Activated naive CD8-positive, alpha-beta T cell (primary cell): ENCODE results near the gene ZNF579.

Experiments
- H3K27ac Mint-ChIP-seq: one replicate; pipeline ENCODE4 v1.8.0; 2021; ENCODE audit warnings: mixed read lengths
- H3K27me3 Mint-ChIP-seq: one replicate; pipeline ENCODE4 v1.8.0; 2021; ENCODE audit warnings: mixed read lengths
- H3K36me3 Mint-ChIP-seq: one replicate; pipeline ENCODE4 v1.8.0; 2021; ENCODE audit warnings: mixed read lengths
- H3K4me1 Mint-ChIP-seq: one replicate; pipeline ENCODE4 v1.8.0; 2021; ENCODE audit warnings: low read depth, mixed read lengths
- H3K4me3 Mint-ChIP-seq: one replicate; pipeline ENCODE4 v1.8.0; 2021; ENCODE audit warnings: mild to moderate bottlenecking, mixed read lengths
- H3K9me3 Mint-ChIP-seq: one replicate; pipeline ENCODE4 v1.8.0; 2021; ENCODE audit warnings: low read depth, mixed read lengths

Gene ZNF579

GRCh38 chr19:55549500-55550320 lies 30.9 kb downstream of the ZNF579 start:
- peaks cover 4% of the 10 kb centered on the region for H3K27me3 Mint-ChIP-seq
- no peaks in the 10 kb centered on the region for H3K36me3 Mint-ChIP-seq
- no peaks in the 10 kb centered on the region for H3K9me3 Mint-ChIP-seq
- H3K4me1 Mint-ChIP-seq, result no peaks in the 10 kb centered on the region
- H3K27ac Mint-ChIP-seq, result no peak overlapping the region
- no peak overlapping the region for H3K4me3 Mint-ChIP-seq

- H3K4me3 Mint-ChIP-seq, result no peak overlapping the region
- no peaks in the 10 kb centered on the region for H3K36me3 Mint-ChIP-seq
- no peaks in the 10 kb centered on the region for H3K9me3 Mint-ChIP-seq
- H3K27ac Mint-ChIP-seq, result no peak overlapping the region
- H3K27me3 Mint-ChIP-seq, result peaks cover 7% of the 10 kb centered on the region
- H3K4me1 Mint-ChIP-seq, result no peaks in the 10 kb centered on the region
Measured at GRCh38 chr19:55546822-55547614, 33.6 kb downstream of the ZNF579 start.

GRCh38 chr19:55546011-55546410 lies 34.6 kb downstream of the ZNF579 start:
- H3K4me3 Mint-ChIP-seq, result no peak overlapping the region
- H3K9me3 Mint-ChIP-seq, result no peaks in the 10 kb centered on the region
- H3K36me3 Mint-ChIP-seq, result no peaks in the 10 kb centered on the region
- no peaks in the 10 kb centered on the region for H3K4me1 Mint-ChIP-seq
- H3K27ac Mint-ChIP-seq, result no peak overlapping the region
- peaks cover 10% of the 10 kb centered on the region for H3K27me3 Mint-ChIP-seq

- Mint-ChIP-seq H3K36me3 (no peaks in the 10 kb centered on the region), H3K27ac (no peak within 1 kb of the TSS), H3K27me3 (peaks cover 10% of the 10 kb centered on the region), H3K9me3 (no peaks in the 10 kb centered on the region), H3K4me1 (no peaks in the 10 kb centered on the region), H3K4me3 (no peak within 1 kb of the TSS)
Measured at GRCh38 chr19:55545443-55545842, 35.2 kb downstream of the ZNF579 start, which contains the start of gene SBK3. Gene SBK3 (minus strand): TSS chr19:55545543. CDS start chr19:55545543, 0 bp downstream.

- no peak overlapping the region for H3K27ac Mint-ChIP-seq
- no peaks in the 10 kb centered on the region for H3K9me3 Mint-ChIP-seq
- H3K4me1 Mint-ChIP-seq, result no peaks in the 10 kb centered on the region
- peaks cover 10% of the 10 kb centered on the region for H3K27me3 Mint-ChIP-seq
- no peak overlapping the region for H3K4me3 Mint-ChIP-seq
- no peaks in the 10 kb centered on the region for H3K36me3 Mint-ChIP-seq
Measured at GRCh38 chr19:55544776-55545439, 35.7 kb downstream of the ZNF579 start.

- no peaks in the 10 kb centered on the region for H3K9me3 Mint-ChIP-seq
- no peak overlapping the region for H3K4me3 Mint-ChIP-seq
- H3K4me1 Mint-ChIP-seq, result no peaks in the 10 kb centered on the region
- H3K27me3 Mint-ChIP-seq, result peaks cover 10% of the 10 kb centered on the region
- no peaks in the 10 kb centered on the region for H3K36me3 Mint-ChIP-seq
- no peak overlapping the region for H3K27ac Mint-ChIP-seq
Measured at GRCh38 chr19:55544014-55544413, 36.6 kb downstream of the ZNF579 start.

- no peaks in the 10 kb centered on the region for H3K9me3 Mint-ChIP-seq
- H3K4me3 Mint-ChIP-seq, result no peak overlapping the region
Measured at GRCh38 chr19:55543567-55543966, 37.1 kb downstream of the ZNF579 start.

GRCh38 chr19:55542292-55542855 lies 38.3 kb downstream of the ZNF579 start:
- Mint-ChIP-seq H3K4me1 (no peaks in the 10 kb centered on the region), H3K9me3 (no peaks in the 10 kb centered on the region), H3K4me3 (no peak overlapping the region), H3K36me3 (no peaks in the 10 kb centered on the region), H3K27ac (no peak overlapping the region), H3K27me3 (peaks cover 8% of the 10 kb centered on the region)

More at GRCh38 chr19:55543567-55543966, 37.1 kb downstream of the ZNF579 start:
- H3K4me1 Mint-ChIP-seq, result no peaks in the 10 kb centered on the region
- H3K27me3 Mint-ChIP-seq, result peaks cover 10% of the 10 kb centered on the region
- no peak overlapping the region for H3K27ac Mint-ChIP-seq
- H3K36me3 Mint-ChIP-seq, result no peaks in the 10 kb centered on the region

GRCh38 chr19:55541091-55541490 lies 39.6 kb downstream of the ZNF579 start:
- H3K27me3 Mint-ChIP-seq, result peaks cover 6% of the 10 kb centered on the region
- no peaks in the 10 kb centered on the region for H3K4me1 Mint-ChIP-seq
- H3K4me3 Mint-ChIP-seq, result no peak overlapping the region

GRCh38 chr19:55540619-55541018 lies 40.0 kb downstream of the ZNF579 start:
- no peaks in the 10 kb centered on the region for H3K36me3 Mint-ChIP-seq
- no peak overlapping the region for H3K27ac Mint-ChIP-seq
- no peaks in the 10 kb centered on the region for H3K4me1 Mint-ChIP-seq

More at GRCh38 chr19:55541091-55541490, 39.6 kb downstream of the ZNF579 start:
- H3K9me3 Mint-ChIP-seq, result no peaks in the 10 kb centered on the region
- H3K36me3 Mint-ChIP-seq, result no peaks in the 10 kb centered on the region
- no peak overlapping the region for H3K27ac Mint-ChIP-seq

GRCh38 chr19:55539090-55539984 lies 41.3 kb downstream of the ZNF579 start:
- Mint-ChIP-seq H3K27me3 (peaks cover 5% of the 10 kb centered on the region), H3K4me3 (no peak overlapping the region), H3K27ac (no peak overlapping the region), H3K4me1 (no peaks in the 10 kb centered on the region), H3K36me3 (no peaks in the 10 kb centered on the region), H3K9me3 (no peaks in the 10 kb centered on the region)

More at GRCh38 chr19:55540619-55541018, 40.0 kb downstream of the ZNF579 start:
- Mint-ChIP-seq H3K4me3 (no peak overlapping the region), H3K27me3 (peaks cover 6% of the 10 kb centered on the region), H3K9me3 (no peaks in the 10 kb centered on the region)

- Mint-ChIP-seq H3K27me3 (peaks cover 2% of the 10 kb centered on the region), H3K4me3 (no peak overlapping the region), H3K9me3 (no peaks in the 10 kb centered on the region), H3K4me1 (no peaks in the 10 kb centered on the region), H3K27ac (no peak overlapping the region), H3K36me3 (no peaks in the 10 kb centered on the region)
Measured at GRCh38 chr19:55538132-55538531, 42.5 kb downstream of the ZNF579 start.

- H3K27ac Mint-ChIP-seq, result no peak overlapping the region
- no peaks in the 10 kb centered on the region for H3K4me1 Mint-ChIP-seq
- H3K9me3 Mint-ChIP-seq, result no peaks in the 10 kb centered on the region
- no peak overlapping the region for H3K4me3 Mint-ChIP-seq
- H3K27me3 Mint-ChIP-seq, result peaks cover 2% of the 10 kb centered on the region
- H3K36me3 Mint-ChIP-seq, result no peaks in the 10 kb centered on the region
Measured at GRCh38 chr19:55537741-55538111, 42.9 kb downstream of the ZNF579 start.
